Thoracic aorta (tissue), 2 donors: ENCODE measurements around the gene KNDC1. TPM values are rescaled to one million over a fixed set of nuclear protein-coding genes. Genes with fewer than 3 reads are reported as not detected.

Source experiments
- ATAC-seq: fragments of 150-250 bp; one replicate; pipeline ENCODE4 v1.8.0; 2017; ENCODE audit warnings: low read depth; ENCODE audit not compliant: insufficient number of reproducible peaks, low FRiP score
- DNase-seq: peaks from one replicate; pipeline ENCODE4 v3.0.0-alpha.2; 2020; ENCODE audit warnings: low spot score
- H3K27ac ChIP-seq, 2 donors: fragments of 200-600 bp; sonication (generic); 1 replicate in 1 of 2; 2 replicates in 1 of 2; pipeline ENCODE4 v1.5.1; 2016; ENCODE audit warnings: mild to moderate bottlenecking in 2 of 2, moderate library complexity in 2 of 2
- H3K27me3 ChIP-seq: fragments of 200-600 bp; sonication (generic); replicated peaks from 2 replicates; pipeline ENCODE4 v1.6.0; 2016; ENCODE audit warnings: mild to moderate bottlenecking; ENCODE audit not compliant: insufficient read depth
- H3K36me3 ChIP-seq: fragments of 200-600 bp; sonication (generic); one replicate; pipeline ENCODE4 v1.5.1; 2016
- H3K4me1 ChIP-seq, 2 donors: fragments of 200-600 bp; sonication (generic); 1 replicate in 1 of 2; 2 replicates in 1 of 2; pipeline versions ENCODE4 v1.5.1 to v1.6.0; 2016; ENCODE audit warnings: low read depth in 2 of 2, mild to moderate bottlenecking in 1 of 2; ENCODE audit not compliant: control insufficient read depth in 1 of 2
- H3K4me3 ChIP-seq: fragments of 200-600 bp; sonication (generic); 2 replicates; pipeline ENCODE4 v1.5.1; 2016; ENCODE audit warnings: mild to moderate bottlenecking
- H3K9me3 ChIP-seq: fragments of 200-600 bp; sonication (generic); 2 replicates; pipeline ENCODE4 v1.5.1; 2016
- CTCF ChIP-seq: fragments of 200-600 bp; sonication (generic); IDR thresholded peaks from one replicate; pipeline ENCODE4 v1.5.1; 2019; ENCODE audit warnings: antibody characterized with exemption
- total RNA-seq, 2 donors: library from RNA; depleted of rRNA; stranded (reverse); fragments of >200 nt; gene quantifications; one replicate each; pipeline versions ENCODE4 v1.1.0 to v1.2.3, GENCODE V29; 2016

Gene KNDC1
- total RNA-seq, 2 donors from 2014 or later, result 0.14 to 0.95 TPM

GRCh38 chr10:133123746-133124356 lies 36.2 kb upstream of the KNDC1 start:
- no peak for DNase-seq
- H3K9me3 ChIP-seq, result no peaks in the 10 kb centered on the region
- H3K27me3 ChIP-seq, result no peaks in the 10 kb centered on the region
- no peak for TF ChIP-seq CTCF
- no peak overlapping the region for H3K27ac ChIP-seq
- H3K4me3 ChIP-seq, result no peak overlapping the region
- no peak for ATAC-seq
- no peaks in the 10 kb centered on the region for H3K4me1 ChIP-seq
- no peaks in the 10 kb centered on the region for H3K36me3 ChIP-seq

- no peak for DNase-seq
Measured at GRCh38 chr10:133124357-133125211, 35.4 kb upstream of the KNDC1 start.

DNA sequence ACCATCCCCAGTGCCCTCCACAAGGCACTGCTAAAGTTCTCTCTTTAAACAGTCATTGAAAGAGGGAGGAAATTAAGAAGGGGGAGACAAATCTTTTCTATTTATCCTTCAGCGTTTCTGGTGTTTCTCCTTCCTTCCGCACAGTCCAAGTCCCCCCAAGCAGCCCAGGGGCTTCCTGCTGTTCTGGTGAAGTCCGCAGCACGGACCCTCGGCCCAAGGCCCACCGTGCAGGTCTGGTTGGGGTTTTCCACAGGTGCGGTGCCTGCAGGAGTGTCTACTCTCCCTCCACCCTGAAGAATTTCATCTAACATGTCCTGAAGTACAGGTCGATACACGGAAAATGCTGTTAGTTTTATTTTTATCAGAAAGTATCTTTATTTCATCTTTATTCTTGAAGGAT lies 34.1 kb upstream of the KNDC1 start:
- Histone ChIP-seq H3K4me1 (no peaks in the 10 kb centered on the region), H3K9me3 (no peaks in the 10 kb centered on the region), H3K27ac (no peak overlapping the region), H3K27me3 (no peaks in the 10 kb centered on the region), H3K36me3 (no peaks in the 10 kb centered on the region), H3K4me3 (no peak overlapping the region)
- DNase-seq, result no peak
- TF ChIP-seq CTCF, result no peak
- no peak for ATAC-seq

More at GRCh38 chr10:133124357-133125211, 35.4 kb upstream of the KNDC1 start:
- Histone ChIP-seq H3K36me3 (no peaks in the 10 kb centered on the region), H3K27ac (no peak overlapping the region), H3K4me3 (no peak overlapping the region), H3K4me1 (no peaks in the 10 kb centered on the region), H3K27me3 (no peaks in the 10 kb centered on the region), H3K9me3 (no peaks in the 10 kb centered on the region)
- peak; percentile 14 for TF ChIP-seq CTCF
- no peak for ATAC-seq

DNA sequence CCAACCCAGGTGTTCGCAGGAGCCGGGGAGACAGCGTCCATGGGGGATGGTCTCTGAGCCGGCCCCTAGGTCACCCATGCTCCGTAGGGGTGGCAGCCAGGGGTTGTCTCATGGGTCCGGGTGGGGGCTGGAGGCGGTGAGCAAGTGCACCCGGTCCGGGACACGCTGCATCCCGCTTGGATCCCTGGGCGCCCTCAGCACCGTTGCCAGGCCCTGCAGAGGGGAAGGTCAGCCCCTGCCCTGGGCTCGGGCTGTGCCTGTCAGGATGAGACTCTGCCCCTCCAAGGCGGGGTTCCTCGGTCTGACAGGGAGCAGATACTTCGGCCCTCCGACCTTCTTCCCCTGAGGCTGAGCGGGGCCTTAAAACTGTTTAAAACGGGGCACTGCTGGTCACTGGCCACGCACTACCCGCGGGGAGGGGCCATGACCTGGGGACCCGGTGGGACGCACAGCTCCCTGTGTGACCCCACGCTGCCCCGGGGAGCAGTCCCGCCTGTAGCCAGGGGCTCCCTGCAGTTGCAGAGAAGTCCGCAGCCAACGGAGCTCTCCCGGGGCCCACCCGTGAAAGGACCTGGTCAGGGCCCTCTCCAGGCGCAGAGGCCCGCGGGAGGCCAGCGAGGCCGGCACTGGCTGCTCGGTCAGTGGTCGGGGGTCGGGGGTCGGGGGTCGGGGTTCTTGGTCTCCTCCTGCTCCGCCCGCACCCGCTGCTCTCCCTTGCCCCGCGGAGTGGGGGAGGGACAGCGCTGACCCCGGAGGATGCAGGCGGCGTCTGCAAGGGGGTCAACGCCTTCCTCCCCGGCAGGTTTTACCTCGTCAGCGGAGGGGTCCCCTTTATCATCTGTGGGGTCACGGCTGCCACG lies 33.4 kb upstream of the KNDC1 start:
- DNase-seq (no peak), ATAC-seq (no peak)
- no peaks in the 10 kb centered on the region for H3K27me3 ChIP-seq
- TF ChIP-seq CTCF, result no peak
- H3K4me1 ChIP-seq, result no peaks in the 10 kb centered on the region
- H3K4me3 ChIP-seq, result no peak overlapping the region
- no peak overlapping the region for H3K27ac ChIP-seq
- H3K36me3 ChIP-seq, result no peaks in the 10 kb centered on the region
- H3K9me3 ChIP-seq, result no peaks in the 10 kb centered on the region
